ENCODE data around the gene TIE1. TPM values are rescaled to one million over a fixed set of nuclear protein-coding genes. Genes with fewer than 3 reads are reported as not detected.
A peak's percentile ranks its signal among the peaks of the same experiment; 100 is the strongest.

The TIE1 gene
- total RNA-seq, result 10 to 100 TPM; 47.4 to 80.7 (median 67.9) TPM

DNA sequence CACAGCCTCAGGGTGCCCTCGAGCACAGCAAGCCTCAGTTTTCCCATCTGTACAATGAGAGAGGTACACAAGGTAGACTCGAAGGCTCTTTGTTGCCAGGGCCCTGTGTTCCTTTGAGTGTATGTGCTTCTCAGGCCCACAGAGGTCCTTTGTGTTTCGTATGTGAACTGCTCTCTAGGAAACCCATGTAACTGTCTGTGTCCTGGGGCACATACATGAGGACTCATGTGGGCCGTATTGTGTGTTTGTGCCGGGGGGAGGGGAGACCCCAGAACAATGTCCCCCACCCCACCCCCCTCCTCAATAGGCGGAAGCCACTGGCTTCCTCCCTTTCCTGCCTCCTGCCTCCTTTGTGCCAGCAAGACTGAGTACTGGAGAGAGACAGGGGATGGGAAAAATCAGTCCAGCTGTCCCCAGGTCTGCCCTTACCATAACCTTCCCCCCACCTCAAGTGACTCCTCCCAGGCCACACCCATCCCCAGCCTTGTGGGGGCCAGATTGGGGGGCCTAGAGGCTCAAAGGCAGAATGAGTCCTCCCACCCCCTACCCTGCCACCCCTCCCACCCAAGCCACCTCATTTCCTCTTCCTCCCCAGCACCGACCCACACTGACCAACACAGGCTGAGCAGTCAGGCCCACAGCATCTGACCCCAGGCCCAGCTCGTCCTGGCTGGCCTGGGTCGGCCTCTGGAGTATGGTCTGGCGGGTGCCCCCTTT, at the start of gene TIE1:
TIE1 (plus strand) TSS at position 605 of the 717 bp plus-strand sequence; CDS start at position 695, 90 bp downstream.
- H3K27me3 ChIP-seq, result no peaks in the 10 kb centered on the region
- H3K9me3 ChIP-seq, result no peaks in the 10 kb centered on the region
- peak in 1 of 2 donors; percentile 49 for DNase-seq
- no peaks in the 10 kb centered on the region for H3K4me1 ChIP-seq
- intact Hi-C loops (cut with DNase I; ENCODE audit: low total_unique reads), result no loop called here
- TF ChIP-seq, protein P1, sequence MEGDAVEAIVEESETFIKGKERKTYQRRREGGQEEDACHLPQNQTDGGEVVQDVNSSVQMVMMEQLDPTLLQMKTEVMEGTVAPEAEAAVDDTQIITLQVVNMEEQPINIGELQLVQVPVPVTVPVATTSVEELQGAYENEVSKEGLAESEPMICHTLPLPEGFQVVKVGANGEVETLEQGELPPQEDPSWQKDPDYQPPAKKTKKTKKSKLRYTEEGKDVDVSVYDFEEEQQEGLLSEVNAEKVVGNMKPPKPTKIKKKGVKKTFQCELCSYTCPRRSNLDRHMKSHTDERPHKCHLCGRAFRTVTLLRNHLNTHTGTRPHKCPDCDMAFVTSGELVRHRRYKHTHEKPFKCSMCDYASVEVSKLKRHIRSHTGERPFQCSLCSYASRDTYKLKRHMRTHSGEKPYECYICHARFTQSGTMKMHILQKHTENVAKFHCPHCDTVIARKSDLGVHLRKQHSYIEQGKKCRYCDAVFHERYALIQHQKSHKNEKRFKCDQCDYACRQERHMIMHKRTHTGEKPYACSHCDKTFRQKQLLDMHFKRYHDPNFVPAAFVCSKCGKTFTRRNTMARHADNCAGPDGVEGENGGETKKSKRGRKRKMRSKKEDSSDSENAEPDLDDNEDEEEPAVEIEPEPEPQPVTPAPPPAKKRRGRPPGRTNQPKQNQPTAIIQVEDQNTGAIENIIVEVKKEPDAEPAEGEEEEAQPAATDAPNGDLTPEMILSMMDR (IDR thresholded peaks at IDR 0.05), result no peak
- peak in 1 of 2 donors; percentile 41 for TF ChIP-seq POLR2A (IDR thresholded peaks at IDR 0.05)
- H3K4me3 ChIP-seq, result peak within 1 kb of the TSS in 1 of 2 donors; percentile 1
- H3K27ac ChIP-seq, result peak within 1 kb of the TSS; percentile 63 to 76
- H3K36me3 ChIP-seq, result no peaks in the 10 kb centered on the region

DNA sequence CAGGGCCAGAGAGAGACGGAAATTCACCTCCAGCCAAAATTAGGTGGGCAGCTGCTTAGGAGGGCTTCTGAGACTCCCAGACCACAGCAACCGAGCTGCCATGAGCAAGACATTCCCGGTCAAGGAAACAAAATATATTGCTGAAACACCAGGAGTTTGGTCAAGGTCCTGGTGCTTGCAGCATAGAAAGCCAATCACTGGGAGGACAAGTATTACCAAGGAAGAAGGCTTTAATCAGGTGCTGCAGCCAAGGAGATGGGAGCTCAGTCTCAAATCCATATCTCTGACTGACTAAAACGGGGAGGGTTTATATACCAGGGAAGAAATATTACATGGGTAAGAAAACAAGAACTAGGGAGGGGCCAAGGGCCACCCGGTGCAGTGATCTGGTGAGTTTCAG, 49.8 kb upstream of the TIE1 start:
- no peak for TF ChIP-seq POLR2A (IDR thresholded peaks at IDR 0.05)
- intact Hi-C loops (cut with DNase I; ENCODE audit: low total_unique reads), result no loop called here

DNA sequence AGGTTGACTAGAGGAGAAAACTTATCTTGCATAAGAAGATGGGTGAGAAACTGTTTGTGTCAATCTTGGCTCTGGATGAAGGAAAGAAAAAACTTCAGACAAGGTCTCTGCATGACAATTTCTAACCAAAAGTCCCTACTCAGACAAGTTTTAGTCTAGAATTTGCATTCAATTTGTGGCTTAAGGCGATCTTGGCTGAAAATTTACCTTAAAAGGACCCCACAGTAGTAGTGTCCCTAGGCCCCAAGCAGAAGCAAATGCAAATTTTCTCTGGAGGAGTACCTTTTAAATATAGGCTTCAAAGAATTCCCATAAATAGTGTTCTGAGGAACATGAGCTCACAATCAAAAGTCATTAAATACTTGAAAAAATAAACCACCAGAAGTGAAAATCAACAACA, 48.6 kb upstream of the TIE1 start:
- Histone ChIP-seq H3K9me3 (no peaks in the 10 kb centered on the region), H3K27me3 (no peaks in the 10 kb centered on the region), H3K4me3 (no peak overlapping the region), H3K27ac (no peak overlapping the region), H3K36me3 (no peaks in the 10 kb centered on the region), H3K4me1 (no peaks in the 10 kb centered on the region)
- intact Hi-C loops (cut with DNase I; ENCODE audit: low total_unique reads), result no loop called here
- no peak for DNase-seq
- TF ChIP-seq, protein P1 (IDR thresholded peaks at IDR 0.05), result no peak
- no peak for TF ChIP-seq POLR2A (IDR thresholded peaks at IDR 0.05)

More for the DNA sequence above, 49.8 kb upstream of the TIE1 start:
- no peaks in the 10 kb centered on the region for H3K27me3 ChIP-seq
- DNase-seq, result no peak
- no peaks in the 10 kb centered on the region for H3K9me3 ChIP-seq
- H3K36me3 ChIP-seq, result no peaks in the 10 kb centered on the region
- H3K4me1 ChIP-seq, result no peaks in the 10 kb centered on the region
- H3K27ac ChIP-seq, result no peak overlapping the region
- H3K4me3 ChIP-seq, result no peak overlapping the region

DNA sequence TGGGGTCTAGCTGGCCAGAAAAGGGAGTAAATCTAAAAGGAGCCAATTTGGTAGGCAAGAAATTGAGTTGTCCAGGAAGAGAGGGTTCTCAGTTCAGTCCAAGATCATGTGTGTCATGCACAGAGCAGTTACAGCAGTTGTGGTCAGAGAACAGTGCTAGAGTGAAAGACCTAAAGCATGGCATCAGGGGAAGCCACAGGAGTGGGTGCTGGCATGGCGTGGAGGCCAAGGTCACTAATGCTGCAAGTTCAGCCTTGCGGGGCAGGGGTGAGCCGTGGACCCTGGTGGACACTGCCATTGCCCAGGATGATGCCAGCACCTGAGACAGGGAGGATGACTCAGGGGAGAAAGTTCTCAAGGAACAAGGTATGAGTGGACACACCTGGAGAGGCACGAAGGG, 47.6 kb upstream of the TIE1 start:
- Histone ChIP-seq H3K4me3 (no peak overlapping the region), H3K4me1 (no peaks in the 10 kb centered on the region), H3K27ac (no peak overlapping the region), H3K9me3 (no peaks in the 10 kb centered on the region), H3K36me3 (no peaks in the 10 kb centered on the region), H3K27me3 (no peaks in the 10 kb centered on the region)
- intact Hi-C loops (cut with DNase I; ENCODE audit: low total_unique reads), result no loop called here
- TF ChIP-seq, protein P1 (IDR thresholded peaks at IDR 0.05), result no peak
- no peak for TF ChIP-seq POLR2A (IDR thresholded peaks at IDR 0.05)
- DNase-seq, result no peak

DNA sequence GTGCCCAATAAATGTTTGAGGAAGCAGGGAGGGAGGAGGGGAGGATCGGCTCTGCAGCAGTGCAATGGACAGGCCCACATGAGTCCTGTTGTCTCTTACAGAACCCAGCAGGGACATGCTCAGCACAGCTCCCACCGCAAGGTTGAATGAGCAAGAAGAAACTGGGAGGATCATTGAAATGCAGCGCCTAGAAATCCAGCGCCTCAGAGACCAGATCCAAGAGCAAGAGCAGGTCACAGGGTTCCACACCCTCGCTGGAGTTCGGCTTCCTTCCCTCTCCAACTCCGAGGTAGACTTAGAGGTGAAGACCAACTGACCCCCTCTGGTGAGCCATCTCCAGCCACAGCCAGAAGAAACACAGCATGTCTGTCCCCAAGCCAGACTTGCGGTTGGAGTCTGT, 46.9 kb upstream of the TIE1 start:
- intact Hi-C loops (cut with DNase I; ENCODE audit: low total_unique reads), result no loop called here
- Histone ChIP-seq H3K27me3 (no peaks in the 10 kb centered on the region), H3K36me3 (no peaks in the 10 kb centered on the region), H3K4me1 (no peaks in the 10 kb centered on the region), H3K27ac (no peak overlapping the region), H3K9me3 (no peaks in the 10 kb centered on the region), H3K4me3 (no peak overlapping the region)
- TF ChIP-seq, protein P1 (IDR thresholded peaks at IDR 0.05), result no peak
- TF ChIP-seq POLR2A (IDR thresholded peaks at IDR 0.05), result no peak
- no peak for DNase-seq

Measured in uterus (tissue), 4 donors.